Ascending aorta (tissue), 2 donors: ENCODE measurements around the gene HDAC11. TPM values are rescaled to one million over a fixed set of nuclear protein-coding genes. Genes with fewer than 3 reads are reported as not detected.
"Not testable (repeated sequence)": the region's sequence is repeated elsewhere in the genome, so short reads cannot be mapped to it uniquely, and the experiment has no call there.

Experiments used
- DNase-seq, 2 donors: peaks; one replicate each; pipeline ENCODE4 v3.0.0-alpha.2; 2019; ENCODE audit warnings: low spot score in 2 of 2
- H3K27ac ChIP-seq, 2 donors: fragments of 200-600 bp; sonication (generic); one replicate each; pipeline ENCODE4 v1.5.1; 2016 to 2017; ENCODE audit warnings: mild to moderate bottlenecking in 1 of 2
- H3K27me3 ChIP-seq: fragments of 200-600 bp; sonication (generic); one replicate; pipeline ENCODE4 v1.5.1; 2017
- H3K36me3 ChIP-seq, 2 donors: fragments of 200-600 bp; sonication (generic); one replicate each; pipeline ENCODE4 v1.5.1; 2016
- H3K4me1 ChIP-seq, 2 donors: fragments of 200-600 bp; sonication (generic); one replicate each; pipeline ENCODE4 v1.5.1; 2016 to 2017; ENCODE audit warnings: mild to moderate bottlenecking in 1 of 2
- H3K4me3 ChIP-seq, 2 donors: fragments of 200-600 bp; sonication (generic); one replicate each; pipeline ENCODE4 v1.5.1; 2016 to 2017; ENCODE audit warnings: mild to moderate bottlenecking in 1 of 2
- H3K9me3 ChIP-seq, 2 donors: fragments of 200-600 bp; sonication (generic); one replicate each; pipeline ENCODE4 v1.5.1; 2016
- CTCF ChIP-seq, 3 experiments: fragments of 200-600 bp in 2 of 3; fragments of 450-650 bp in 1 of 3; sonication (generic) in 2 of 3; IDR thresholded peaks; one replicate each; pipeline ENCODE4 v1.5.1; 2016 to 2019; ENCODE audit warnings: antibody characterized with exemption in 3 of 3, mild to moderate bottlenecking in 1 of 3, moderate library complexity in 1 of 3
- intact Hi-C: fragments of 100-400 bp; cut with DNase I; formaldehyde crosslinking; loops from one replicate; pipeline ENCODE4 v1.15.1; 2023
- total RNA-seq: library from RNA; depleted of rRNA; stranded (reverse); fragments of >200 nt; gene quantifications from one replicate; pipeline ENCODE4 v1.1.0, GENCODE V29; 2016

The HDAC11 gene
- total RNA-seq, 1 donor from 2014 or later: 15.8 TPM

GRCh38 chr3:13480340-13481318, 523 bp downstream of the HDAC11 start:
- Histone ChIP-seq H3K9me3 (no peaks in the 10 kb centered on the region), H3K27ac (peak overlapping the region; percentile 36 to 70), H3K27me3 (no peaks in the 10 kb centered on the region), H3K4me1 (peaks cover 3 to 6% of the 10 kb centered on the region in 2 donors), H3K4me3 (peak overlapping the region; percentile 78 to 87), H3K36me3 (no peaks in the 10 kb centered on the region)
- peak in 1 of 2 donors; percentile 75 for DNase-seq
- TF ChIP-seq CTCF (IDR thresholded peaks at IDR 0.05): no peak
- intact Hi-C loops: loop anchor here (1.0 kb wide), 1 partner anchor 29 kb away; no protein-coding TSS in a partner anchor

GRCh38 chr3:13482106-13482690, 2.1 kb downstream of the HDAC11 start:
- intact Hi-C loops: no loop called here
- Histone ChIP-seq H3K9me3 (no peaks in the 10 kb centered on the region), H3K4me3 (no peak overlapping the region), H3K27ac (no peak overlapping the region), H3K36me3 (no peaks in the 10 kb centered on the region), H3K27me3 (no peaks in the 10 kb centered on the region), H3K4me1 (peaks cover 3 to 6% of the 10 kb centered on the region in 2 donors)
- TF ChIP-seq CTCF (IDR thresholded peaks at IDR 0.05): no peak
- no peak for DNase-seq

- Histone ChIP-seq H3K27ac (no peak overlapping the region), H3K27me3 (no peaks in the 10 kb centered on the region), H3K4me1 (peaks cover 3 to 6% of the 10 kb centered on the region in 2 donors), H3K9me3 (no peaks in the 10 kb centered on the region), H3K36me3 (no peaks in the 10 kb centered on the region), H3K4me3 (no peak overlapping the region)
- intact Hi-C loops: no loop called here
- no peak for DNase-seq
- no peak for TF ChIP-seq CTCF (IDR thresholded peaks at IDR 0.05)
These were observed 3.2 kb downstream of the HDAC11 start for GRCh38 chr3:13483286-13483685.

- no peak for TF ChIP-seq CTCF (IDR thresholded peaks at IDR 0.05)
- Histone ChIP-seq H3K27me3 (no peaks in the 10 kb centered on the region), H3K27ac (peak overlapping the region in 1 of 2 donors; percentile 8), H3K9me3 (no peaks in the 10 kb centered on the region), H3K4me1 (peaks cover 2 to 3% of the 10 kb centered on the region in 2 donors), H3K4me3 (no peak overlapping the region), H3K36me3 (peaks cover 0 to 6% of the 10 kb centered on the region in 2 donors)
- DNase-seq: no peak
- intact Hi-C loops: no loop called here
These were observed 4.0 kb downstream of the HDAC11 start for GRCh38 chr3:13483988-13484695.

GRCh38 chr3:13484851-13485590, 4.9 kb downstream of the HDAC11 start:
- peaks cover 0 to 13% of the 10 kb centered on the region in 2 donors for H3K36me3 ChIP-seq
- peaks cover 2 to 3% of the 10 kb centered on the region in 2 donors for H3K4me1 ChIP-seq
- intact Hi-C loops: no loop called here
- H3K27ac ChIP-seq: peak overlapping the region in 1 of 2 donors; percentile 8
- H3K9me3 ChIP-seq: no peaks in the 10 kb centered on the region
- TF ChIP-seq CTCF (IDR thresholded peaks at IDR 0.05): no peak
- peak in 1 of 2 donors; percentile 75 for DNase-seq
- no peak overlapping the region for H3K4me3 ChIP-seq
- no peaks in the 10 kb centered on the region for H3K27me3 ChIP-seq

GRCh38 chr3:13485630-13486562, 5.8 kb downstream of the HDAC11 start:
- H3K4me3 ChIP-seq, H3K27me3 ChIP-seq, DNase-seq, intact Hi-C loops, H3K4me1 ChIP-seq, H3K9me3 ChIP-seq: not testable (repeated sequence)
- Histone ChIP-seq H3K36me3 (peaks cover 0 to 15% of the 10 kb centered on the region in 2 donors), H3K27ac (peak overlapping the region in 1 of 2 donors; percentile 8)
